Suprapubic skin (tissue), 4 donors: ENCODE data around the gene EEF1A2.

Experiments used
- CTCF ChIP-seq, 2 donors: fragments of 200-600 bp in 1 of 2; fragments of 450-650 bp in 1 of 2; sonication (generic) in 1 of 2; IDR thresholded peaks; one replicate each; pipeline ENCODE4 v1.5.1; 2016 to 2019; ENCODE audit warnings: antibody characterized with exemption in 2 of 2, mild to moderate bottlenecking in 1 of 2, moderate library complexity in 1 of 2
- EP300 ChIP-seq: sonication (generic); formaldehyde crosslinking; IDR thresholded peaks from one replicate; pipeline ENCODE4 v1.6.1; 2017; ENCODE audit warnings: antibody characterized with exemption
- POLR2A ChIP-seq, 2 donors: fragments of 450-650 bp; IDR thresholded peaks; one replicate each; pipeline ENCODE4 v1.6.1; 2017; ENCODE audit warnings: antibody characterized with exemption in 2 of 2, mild to moderate bottlenecking in 2 of 2, moderate library complexity in 2 of 2
- POLR2AphosphoS5 ChIP-seq, 3 donors: sonication (generic); formaldehyde crosslinking; IDR thresholded peaks; one replicate each; pipeline ENCODE4 v1.6.1; 2017; ENCODE audit warnings: antibody characterized with exemption in 3 of 3

GRCh38 chr20:63543131-63543530 lies 44.2 kb upstream of the EEF1A2 start:
- no peak for TF ChIP-seq POLR2A (IDR thresholded peaks at IDR 0.05)
- TF ChIP-seq CTCF (IDR thresholded peaks at IDR 0.05): no peak
- no peak for TF ChIP-seq POLR2AphosphoS5 (IDR thresholded peaks at IDR 0.05)
- no peak for TF ChIP-seq EP300
